Measurements from ENCODE around the gene SLC25A29. TPM values are rescaled to one million over a fixed set of nuclear protein-coding genes. Genes with fewer than 3 reads are reported as not detected.
"Not testable (repeated sequence)": the region's sequence is repeated elsewhere in the genome, so short reads cannot be mapped to it uniquely, and the experiment has no call there.

The SLC25A29 gene
- total and polyA plus RNA-seq, 2 donors: 19.4 to 90.3 TPM

DNA sequence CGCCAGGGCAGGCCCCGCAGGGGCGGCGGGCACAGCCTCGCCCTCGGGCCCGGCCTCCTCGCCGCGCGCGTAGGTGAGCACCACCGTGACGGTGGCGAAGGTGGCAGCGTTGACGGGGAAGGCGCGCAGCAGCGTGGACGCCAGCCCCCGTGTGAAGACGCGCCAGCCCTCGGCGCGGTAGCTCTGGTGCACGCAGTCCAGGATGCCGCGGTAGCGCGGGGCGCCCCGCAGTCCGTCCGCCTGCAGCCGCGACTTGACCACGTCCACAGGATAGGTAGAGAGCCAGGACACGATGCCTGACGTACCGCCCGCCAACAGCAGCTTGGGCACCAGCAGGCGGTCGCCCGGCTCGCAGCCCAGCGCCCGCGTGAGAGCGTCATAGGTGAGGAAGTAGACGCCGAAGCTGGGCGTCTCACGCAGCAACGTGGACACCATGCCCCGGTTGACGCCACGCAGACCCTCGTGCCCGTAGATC, 13.9 kb downstream of the SLC25A29 start:
- 98% methylated on average over 61 of the region's 61 CpGs for WGBS

DNA sequence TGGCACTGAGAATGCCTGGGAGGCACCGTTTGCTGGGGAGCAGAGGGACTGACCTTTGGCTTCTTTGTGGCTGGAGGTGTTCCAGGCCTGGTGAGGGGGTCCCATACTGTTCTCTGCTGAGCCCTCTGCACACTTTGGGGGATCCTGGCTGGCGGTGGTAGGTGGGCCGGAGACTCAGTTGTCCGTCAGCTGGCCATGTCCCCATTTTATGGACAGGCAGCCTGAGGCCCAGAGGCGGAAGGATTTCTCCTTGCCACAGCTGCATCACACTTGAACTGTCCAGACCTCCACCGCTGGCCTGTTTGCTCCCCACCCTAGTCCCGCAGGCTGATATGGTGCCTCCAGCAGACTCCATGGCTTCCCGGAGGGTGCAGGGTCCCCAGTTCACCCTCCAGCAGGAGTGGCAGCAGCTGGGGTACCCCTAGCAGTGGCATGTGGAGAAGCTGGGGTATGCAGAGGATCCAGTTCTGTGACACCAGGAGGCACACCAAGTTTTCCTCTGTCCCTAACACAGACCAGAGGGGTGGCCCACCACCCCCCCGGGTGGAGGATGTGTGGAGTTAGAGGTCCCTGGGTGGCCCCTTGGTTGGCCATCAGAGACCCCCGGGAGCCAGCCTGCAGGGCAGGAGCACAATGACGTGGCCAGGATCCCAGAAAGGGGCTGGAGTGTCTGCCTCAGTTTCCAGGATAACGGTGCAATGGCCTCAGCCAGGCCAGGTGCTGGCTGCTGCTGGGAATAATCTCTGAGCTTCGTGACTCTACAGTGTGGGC, 14.8 kb downstream of the SLC25A29 start:
- peaks cover 15 to 23% of the 10 kb centered on the region in 2 donors for H3K36me3 ChIP-seq (ENCODE audit: control insufficient read depth in 2 of 2, insufficient read depth in 2 of 2, low read length in 1 of 2)
- DNase-seq (ENCODE audit: low read depth in 6 of 9, low spot score in 9 of 9): no peak
- H3K9me3 ChIP-seq (ENCODE audit: control insufficient read depth in 2 of 2, insufficient read depth in 1 of 2, low read length in 1 of 2): no peaks in the 10 kb centered on the region
- 98% methylated on average over 13 of the region's 13 CpGs for WGBS
- no peaks in the 10 kb centered on the region for H3K4me1 ChIP-seq (ENCODE audit: control insufficient read depth in 2 of 2, insufficient read depth in 2 of 2, low read length in 2 of 2)
- no peak overlapping the region for H3K4me3 ChIP-seq (ENCODE audit: low read length in 2 of 2)
- H3K27ac ChIP-seq (ENCODE audit: low read depth in 1 of 2, low read length in 1 of 2): no peak overlapping the region
- no peaks in the 10 kb centered on the region for H3K27me3 ChIP-seq (ENCODE audit: control insufficient read depth in 2 of 2, insufficient read depth in 1 of 2, low read length in 1 of 2)

More for the DNA sequence above, 13.9 kb downstream of the SLC25A29 start:
- Histone ChIP-seq H3K27ac (ENCODE audit: low read depth in 1 of 2, low read length in 1 of 2) (no peak overlapping the region), H3K4me3 (ENCODE audit: low read length in 2 of 2) (no peak overlapping the region), H3K9me3 (ENCODE audit: control insufficient read depth in 2 of 2, insufficient read depth in 1 of 2, low read length in 1 of 2) (no peaks in the 10 kb centered on the region), H3K36me3 (ENCODE audit: control insufficient read depth in 2 of 2, insufficient read depth in 2 of 2, low read length in 1 of 2) (peaks cover 15 to 23% of the 10 kb centered on the region in 2 donors), H3K4me1 (ENCODE audit: control insufficient read depth in 2 of 2, insufficient read depth in 2 of 2, low read length in 2 of 2) (peaks cover 0 to 4% of the 10 kb centered on the region in 2 donors), H3K27me3 (ENCODE audit: control insufficient read depth in 2 of 2, insufficient read depth in 1 of 2, low read length in 1 of 2) (no peaks in the 10 kb centered on the region)
- DNase-seq (ENCODE audit: low read depth in 6 of 9, low spot score in 9 of 9): no peak

DNA sequence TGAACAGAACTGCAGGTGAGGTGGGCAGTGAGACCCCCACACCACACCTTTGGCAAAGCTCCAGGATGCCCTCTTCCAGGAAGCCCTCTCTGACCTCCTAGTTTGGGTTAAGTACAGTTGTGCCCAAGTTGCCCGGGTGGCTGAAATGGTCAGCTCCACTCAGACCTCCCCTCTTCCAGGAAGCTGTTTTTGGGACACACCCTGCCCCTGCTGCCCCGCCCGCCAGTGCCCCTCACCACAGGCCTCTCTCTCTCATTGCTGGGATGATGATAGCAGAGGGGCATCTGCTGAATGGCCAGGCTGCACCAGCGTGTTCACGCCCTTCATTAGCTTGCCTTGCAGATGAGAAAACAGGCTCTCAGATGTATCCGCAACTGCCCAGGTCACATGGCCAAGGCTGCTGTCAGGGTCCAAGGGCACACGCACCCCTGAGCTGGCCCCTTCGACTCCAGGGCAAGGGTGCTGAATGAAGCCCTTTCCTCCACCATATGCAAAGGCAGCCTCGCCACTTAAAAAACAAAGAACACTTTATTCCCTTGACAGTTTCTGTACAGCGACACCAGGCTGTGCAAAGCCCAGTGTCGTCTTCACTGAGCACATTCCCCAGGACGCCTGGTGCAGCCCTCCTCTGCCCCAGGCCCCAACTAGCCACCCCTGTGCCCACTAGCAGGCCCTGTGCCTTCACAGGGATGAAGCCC, 15.5 kb downstream of the SLC25A29 start:
- 97% methylated on average over 12 of the region's 12 CpGs for WGBS
- Histone ChIP-seq H3K9me3 (ENCODE audit: control insufficient read depth in 2 of 2, insufficient read depth in 1 of 2, low read length in 1 of 2) (no peaks in the 10 kb centered on the region), H3K4me3 (ENCODE audit: low read length in 2 of 2) (no peak overlapping the region), H3K4me1 (ENCODE audit: control insufficient read depth in 2 of 2, insufficient read depth in 2 of 2, low read length in 2 of 2) (peaks cover 0 to 4% of the 10 kb centered on the region in 2 donors), H3K36me3 (ENCODE audit: control insufficient read depth in 2 of 2, insufficient read depth in 2 of 2, low read length in 1 of 2) (peaks cover 15 to 23% of the 10 kb centered on the region in 2 donors), H3K27me3 (ENCODE audit: control insufficient read depth in 2 of 2, insufficient read depth in 1 of 2, low read length in 1 of 2) (no peaks in the 10 kb centered on the region), H3K27ac (ENCODE audit: low read depth in 1 of 2, low read length in 1 of 2) (no peak overlapping the region)
- DNase-seq (ENCODE audit: low read depth in 6 of 9, low spot score in 9 of 9): no peak

DNA sequence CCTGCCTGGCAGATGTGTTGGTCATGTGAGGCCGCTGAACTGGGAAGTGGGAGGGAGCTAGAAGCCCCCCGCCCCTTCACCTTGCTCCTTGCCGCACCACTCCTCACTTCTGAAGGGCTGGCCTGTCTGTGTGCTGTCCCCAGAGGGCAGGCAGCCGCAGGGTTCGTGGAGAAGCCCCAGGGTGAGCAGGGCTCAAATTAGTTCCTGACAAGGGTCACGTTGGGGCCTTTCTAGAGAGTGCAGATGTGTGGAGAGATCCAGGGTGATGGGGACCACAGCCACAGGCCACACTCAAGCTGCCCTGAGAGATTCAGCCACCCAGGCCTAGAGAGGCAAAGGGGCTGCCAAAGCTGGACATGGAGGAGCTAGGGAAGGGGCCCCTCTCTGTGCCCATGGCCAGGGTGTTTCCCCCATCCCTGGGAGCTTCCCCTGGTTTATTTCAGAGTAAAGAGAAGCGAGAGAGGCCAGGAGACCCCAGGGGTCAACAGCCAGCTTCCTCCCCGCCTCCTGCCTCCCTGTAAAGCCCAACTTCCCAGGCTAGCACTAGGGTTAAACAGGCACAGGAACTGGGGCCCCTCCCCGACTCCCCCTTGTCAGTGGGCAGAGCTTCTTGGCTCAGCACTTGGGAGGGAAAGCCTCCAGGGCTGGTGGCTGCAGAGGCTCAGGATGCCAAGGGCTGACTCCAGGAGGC, 16.2 kb downstream of the SLC25A29 start:
- Histone ChIP-seq H3K36me3 (ENCODE audit: control insufficient read depth in 2 of 2, insufficient read depth in 2 of 2, low read length in 1 of 2) (peaks cover 15 to 23% of the 10 kb centered on the region in 2 donors), H3K27ac (ENCODE audit: low read depth in 1 of 2, low read length in 1 of 2) (no peak overlapping the region), H3K27me3 (ENCODE audit: control insufficient read depth in 2 of 2, insufficient read depth in 1 of 2, low read length in 1 of 2) (no peaks in the 10 kb centered on the region), H3K4me1 (ENCODE audit: control insufficient read depth in 2 of 2, insufficient read depth in 2 of 2, low read length in 2 of 2) (peaks cover 1 to 6% of the 10 kb centered on the region in 2 donors), H3K9me3 (ENCODE audit: control insufficient read depth in 2 of 2, insufficient read depth in 1 of 2, low read length in 1 of 2) (no peaks in the 10 kb centered on the region), H3K4me3 (ENCODE audit: low read length in 2 of 2) (no peak overlapping the region)
- 93% methylated on average over 9 of the region's 9 CpGs for WGBS
- no peak for DNase-seq (ENCODE audit: low read depth in 6 of 9, low spot score in 9 of 9)

DNA sequence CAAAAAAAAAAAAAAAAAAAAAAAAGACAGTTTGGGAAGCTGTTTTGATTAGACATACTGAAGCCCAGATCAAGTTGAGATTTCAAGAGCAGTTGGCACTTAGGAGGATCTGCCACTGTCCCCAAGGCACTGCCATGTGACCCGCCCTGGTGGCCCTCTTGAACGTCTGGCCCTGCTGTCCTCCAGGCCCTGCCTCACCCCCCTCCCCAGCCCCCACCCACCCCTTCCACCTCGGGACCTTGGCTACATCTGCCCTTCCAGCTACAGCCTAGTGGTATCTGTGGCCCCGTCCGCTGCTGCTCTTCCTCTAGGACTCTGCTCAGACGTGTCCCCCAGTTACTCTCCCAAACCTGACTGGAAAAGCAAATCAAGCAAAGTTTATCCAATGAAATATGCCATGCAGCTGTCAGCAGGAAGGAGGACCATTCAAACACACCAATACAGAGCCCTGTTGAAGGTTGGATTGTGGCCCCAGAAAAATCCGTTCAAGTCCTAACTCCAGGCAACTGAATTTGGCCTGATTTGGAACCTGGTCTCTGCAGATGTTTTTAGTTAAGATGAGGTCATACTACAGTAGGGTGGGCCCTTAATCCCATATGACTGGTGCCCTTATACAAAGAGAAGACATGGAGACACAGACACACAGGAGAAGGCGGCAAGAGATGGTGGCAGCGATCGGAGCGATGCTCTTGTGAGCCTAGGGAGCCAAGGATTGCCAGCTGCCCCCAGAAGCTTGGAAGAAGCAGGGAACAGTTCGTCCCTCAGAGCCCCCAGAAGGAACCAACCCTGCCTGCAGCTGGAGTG, 17.7 kb downstream of the SLC25A29 start:
- Histone ChIP-seq H3K9me3 (ENCODE audit: control insufficient read depth in 2 of 2, insufficient read depth in 1 of 2, low read length in 1 of 2) (no peaks in the 10 kb centered on the region), H3K27me3 (ENCODE audit: control insufficient read depth in 2 of 2, insufficient read depth in 1 of 2, low read length in 1 of 2) (no peaks in the 10 kb centered on the region), H3K36me3 (ENCODE audit: control insufficient read depth in 2 of 2, insufficient read depth in 2 of 2, low read length in 1 of 2) (peaks cover 15 to 23% of the 10 kb centered on the region in 2 donors), H3K4me1 (ENCODE audit: control insufficient read depth in 2 of 2, insufficient read depth in 2 of 2, low read length in 2 of 2) (peaks cover 4 to 12% of the 10 kb centered on the region in 2 donors), H3K4me3 (ENCODE audit: low read length in 2 of 2) (no peak overlapping the region), H3K27ac (ENCODE audit: low read depth in 1 of 2, low read length in 1 of 2) (no peak overlapping the region)
- 94% methylated on average over 12 of the region's 12 CpGs for WGBS
- no peak for DNase-seq (ENCODE audit: low read depth in 6 of 9, low spot score in 9 of 9)

DNA sequence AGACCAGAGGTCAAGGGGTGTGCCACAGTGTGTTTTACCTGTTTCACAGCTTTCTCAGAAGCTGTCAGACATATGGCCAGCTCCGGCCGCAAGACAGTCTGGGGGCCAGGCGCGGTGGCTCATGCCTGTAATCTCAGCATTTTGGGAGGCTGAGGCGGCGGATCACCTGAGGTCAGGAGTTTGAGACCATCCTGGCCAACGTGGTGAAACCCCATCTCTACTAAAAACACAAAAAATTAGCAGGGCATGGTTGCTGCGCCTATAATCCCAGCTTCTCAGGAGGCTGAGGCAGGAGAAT, 18.3 kb downstream of the SLC25A29 start:
- not testable (repeated sequence) for H3K27ac ChIP-seq (ENCODE audit: low read depth in 1 of 2, low read length in 1 of 2); DNase-seq (ENCODE audit: low read depth in 6 of 9, low spot score in 9 of 9); H3K27me3 ChIP-seq (ENCODE audit: control insufficient read depth in 2 of 2, insufficient read depth in 1 of 2, low read length in 1 of 2); H3K9me3 ChIP-seq (ENCODE audit: control insufficient read depth in 2 of 2, insufficient read depth in 1 of 2, low read length in 1 of 2); H3K4me3 ChIP-seq (ENCODE audit: low read length in 2 of 2)
- Histone ChIP-seq H3K36me3 (ENCODE audit: control insufficient read depth in 2 of 2, insufficient read depth in 2 of 2, low read length in 1 of 2) (peaks cover 15 to 22% of the 10 kb centered on the region in 2 donors), H3K4me1 (ENCODE audit: control insufficient read depth in 2 of 2, insufficient read depth in 2 of 2, low read length in 2 of 2) (peaks cover 4 to 13% of the 10 kb centered on the region in 2 donors)
- WGBS: 96% methylated on average over 8 of the region's 8 CpGs

DNA sequence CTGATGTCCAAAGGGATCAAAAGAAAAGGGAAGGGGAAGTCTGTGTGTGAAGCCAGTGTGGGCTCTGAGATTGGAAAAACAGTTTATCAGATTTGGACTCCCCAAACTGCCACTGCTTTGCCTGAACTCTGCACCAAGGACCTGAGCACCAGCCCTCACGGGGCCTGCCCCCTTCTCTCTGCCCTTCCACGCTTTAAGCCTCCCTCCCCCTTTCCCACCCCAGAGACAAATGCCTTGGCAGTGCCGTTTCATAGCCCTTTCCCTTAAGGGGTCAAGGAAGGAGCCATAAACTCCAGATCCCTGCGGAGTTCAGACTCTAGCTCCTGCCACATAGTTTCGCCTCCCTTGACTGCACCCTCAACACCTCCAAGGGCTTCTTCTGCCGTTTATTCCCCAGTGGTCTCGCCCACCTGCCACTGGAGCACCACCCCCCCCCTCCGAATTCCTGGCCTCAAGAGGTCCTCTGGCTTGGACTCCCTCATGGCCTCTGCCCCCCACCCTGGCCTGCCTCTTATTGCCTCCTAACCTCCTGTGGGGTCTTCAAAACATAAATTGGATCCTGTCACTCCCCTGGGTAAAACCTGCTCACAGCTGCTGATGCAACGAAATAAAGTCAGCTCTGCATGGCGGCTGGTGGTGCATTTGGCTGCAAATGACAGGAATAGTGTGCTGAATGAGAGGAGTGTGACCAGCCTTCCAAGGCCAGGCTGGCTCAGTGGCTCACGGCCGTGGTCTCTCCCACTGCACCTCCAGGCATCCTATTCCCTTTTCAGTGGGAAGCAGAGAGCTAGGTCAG, 18.8 kb downstream of the SLC25A29 start:
- Histone ChIP-seq H3K27ac (ENCODE audit: low read depth in 1 of 2, low read length in 1 of 2) (no peak overlapping the region), H3K9me3 (ENCODE audit: control insufficient read depth in 2 of 2, insufficient read depth in 1 of 2, low read length in 1 of 2) (no peaks in the 10 kb centered on the region), H3K4me3 (ENCODE audit: low read length in 2 of 2) (no peak overlapping the region), H3K4me1 (ENCODE audit: control insufficient read depth in 2 of 2, insufficient read depth in 2 of 2, low read length in 2 of 2) (peaks cover 4 to 16% of the 10 kb centered on the region in 2 donors), H3K27me3 (ENCODE audit: control insufficient read depth in 2 of 2, insufficient read depth in 1 of 2, low read length in 1 of 2) (no peaks in the 10 kb centered on the region), H3K36me3 (ENCODE audit: control insufficient read depth in 2 of 2, insufficient read depth in 2 of 2, low read length in 1 of 2) (peaks cover 10 to 20% of the 10 kb centered on the region in 2 donors)
- 96% methylated on average over 12 of the region's 12 CpGs for WGBS
- DNase-seq (ENCODE audit: low read depth in 6 of 9, low spot score in 9 of 9): no peak

DNA sequence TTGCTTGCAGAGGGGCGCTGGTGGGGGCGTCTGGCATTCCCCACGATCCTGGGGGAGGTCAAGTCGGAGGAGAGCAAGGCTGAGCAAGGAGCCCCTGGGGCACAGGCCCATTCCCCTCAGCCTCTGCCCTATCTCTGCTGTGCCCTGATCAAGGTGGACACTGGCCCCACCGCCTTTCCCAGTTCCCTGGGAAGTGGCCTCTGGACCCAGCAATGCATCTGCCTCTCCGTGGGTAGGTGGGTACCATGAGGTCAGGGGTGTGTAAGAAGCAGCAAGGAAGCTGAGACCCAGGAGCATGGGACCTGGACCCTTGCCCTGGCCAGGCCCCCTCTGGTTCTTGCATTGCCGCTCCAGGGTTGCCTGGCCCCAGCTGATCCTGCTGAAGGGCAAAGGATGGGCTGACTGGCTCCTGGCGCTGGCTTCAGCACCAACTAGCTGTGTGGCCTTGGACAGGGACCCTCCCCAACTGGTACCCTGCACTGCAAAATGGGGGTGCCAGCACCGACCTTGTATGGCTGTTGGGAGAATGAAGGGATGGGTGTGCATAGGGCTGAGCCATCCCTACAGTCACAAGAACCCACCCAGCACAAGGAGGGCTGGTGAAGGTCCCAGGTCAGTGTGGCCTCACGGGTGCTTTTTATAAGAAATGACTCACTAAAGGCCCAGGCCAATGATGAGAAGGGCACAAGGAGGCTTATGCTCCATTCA, 19.6 kb downstream of the SLC25A29 start:
- no peak for DNase-seq (ENCODE audit: low read depth in 6 of 9, low spot score in 9 of 9)
- Histone ChIP-seq H3K4me3 (ENCODE audit: low read length in 2 of 2) (no peak overlapping the region), H3K9me3 (ENCODE audit: control insufficient read depth in 2 of 2, insufficient read depth in 1 of 2, low read length in 1 of 2) (no peaks in the 10 kb centered on the region), H3K4me1 (ENCODE audit: control insufficient read depth in 2 of 2, insufficient read depth in 2 of 2, low read length in 2 of 2) (peaks cover 4 to 16% of the 10 kb centered on the region in 2 donors), H3K27ac (ENCODE audit: low read depth in 1 of 2, low read length in 1 of 2) (no peak overlapping the region), H3K36me3 (ENCODE audit: control insufficient read depth in 2 of 2, insufficient read depth in 2 of 2, low read length in 1 of 2) (peaks cover 16 to 18% of the 10 kb centered on the region in 2 donors), H3K27me3 (ENCODE audit: control insufficient read depth in 2 of 2, insufficient read depth in 1 of 2, low read length in 1 of 2) (no peaks in the 10 kb centered on the region)
- 88% methylated on average over 10 of the region's 10 CpGs for WGBS

Measured in thymus (tissue), 11 donors.